HG02970 (cell line): ENCODE results near the gene SLC28A1.
"Not testable (repeated sequence)": the region's sequence is repeated elsewhere in the genome, so short reads cannot be mapped to it uniquely, and the experiment has no call there.

Experiments used
- ATAC-seq: cut with Tn5 transposase; IDR thresholded peaks from one replicate; pipeline ENCODE4 v1.9.1; 2021; ENCODE audit warnings: mild to moderate bottlenecking, moderate library complexity, moderate number of reproducible peaks; ENCODE audit not compliant: unreplicated experiment, low FRiP score

Gene SLC28A1

DNA sequence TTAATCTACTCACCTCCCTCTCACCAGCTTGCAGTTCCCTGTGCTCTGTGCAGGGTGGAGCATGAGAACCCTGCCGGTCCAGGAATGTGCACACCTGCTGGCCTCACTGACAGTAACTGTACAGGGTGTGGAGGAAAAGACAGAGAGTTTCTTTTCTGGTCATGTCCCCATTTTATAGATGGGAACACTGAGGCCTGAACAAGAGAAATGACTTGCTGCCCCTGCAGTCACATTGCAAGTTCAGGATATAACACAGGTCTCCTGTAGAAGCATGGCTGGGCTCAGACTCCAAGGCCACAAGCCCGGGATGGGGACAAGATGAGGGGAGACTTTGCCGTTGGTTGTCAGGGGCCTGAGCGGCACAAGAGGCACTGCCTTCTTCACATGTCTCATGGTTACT, 23.3 kb downstream of the SLC28A1 start:
- ATAC-seq: no peak

DNA sequence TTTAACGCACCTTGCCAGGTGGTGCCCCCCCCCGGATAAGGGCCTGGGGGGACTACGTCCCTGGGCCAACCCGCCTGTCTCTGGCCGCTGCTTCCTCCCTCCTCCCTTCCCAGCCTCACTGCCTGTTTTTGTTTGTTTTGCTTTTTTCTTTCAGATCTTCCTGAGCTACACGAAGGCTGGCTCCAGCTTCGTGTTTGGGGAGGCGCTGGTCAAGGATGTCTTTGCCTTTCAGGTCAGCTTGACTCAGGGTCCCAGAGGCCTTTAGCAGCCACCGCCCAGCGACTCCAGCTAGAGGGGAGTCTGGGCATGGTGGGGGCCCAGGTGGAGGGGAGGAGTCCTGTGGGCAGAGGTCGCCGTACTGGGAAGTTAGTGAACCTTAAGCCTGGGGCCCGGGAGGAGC, 24.1 kb downstream of the SLC28A1 start:
- no peak for ATAC-seq

- ATAC-seq: no peak
These were observed 24.6 kb downstream of the SLC28A1 start for GRCh38 chr15:84909029-84909428.

DNA sequence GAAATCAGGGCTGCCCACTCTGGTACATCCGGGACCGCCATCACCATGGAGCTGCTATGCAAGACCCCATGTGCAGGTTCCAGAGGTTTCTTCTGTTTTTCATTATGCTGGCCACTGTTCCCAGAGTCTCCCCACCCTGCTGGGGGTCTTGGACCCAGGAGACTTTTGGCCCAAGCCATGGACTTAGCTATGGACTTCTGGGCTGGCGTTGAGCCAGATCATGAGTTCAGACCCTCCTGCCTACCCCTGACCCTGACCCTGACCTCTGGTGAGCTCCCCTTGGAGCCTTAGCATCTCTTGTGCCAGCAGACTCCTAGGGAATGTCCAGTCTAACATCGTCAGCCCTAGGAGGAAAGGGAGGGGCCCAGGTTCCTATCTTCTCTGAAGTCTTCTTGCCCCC, 25.3 kb downstream of the SLC28A1 start:
- no peak for ATAC-seq

DNA sequence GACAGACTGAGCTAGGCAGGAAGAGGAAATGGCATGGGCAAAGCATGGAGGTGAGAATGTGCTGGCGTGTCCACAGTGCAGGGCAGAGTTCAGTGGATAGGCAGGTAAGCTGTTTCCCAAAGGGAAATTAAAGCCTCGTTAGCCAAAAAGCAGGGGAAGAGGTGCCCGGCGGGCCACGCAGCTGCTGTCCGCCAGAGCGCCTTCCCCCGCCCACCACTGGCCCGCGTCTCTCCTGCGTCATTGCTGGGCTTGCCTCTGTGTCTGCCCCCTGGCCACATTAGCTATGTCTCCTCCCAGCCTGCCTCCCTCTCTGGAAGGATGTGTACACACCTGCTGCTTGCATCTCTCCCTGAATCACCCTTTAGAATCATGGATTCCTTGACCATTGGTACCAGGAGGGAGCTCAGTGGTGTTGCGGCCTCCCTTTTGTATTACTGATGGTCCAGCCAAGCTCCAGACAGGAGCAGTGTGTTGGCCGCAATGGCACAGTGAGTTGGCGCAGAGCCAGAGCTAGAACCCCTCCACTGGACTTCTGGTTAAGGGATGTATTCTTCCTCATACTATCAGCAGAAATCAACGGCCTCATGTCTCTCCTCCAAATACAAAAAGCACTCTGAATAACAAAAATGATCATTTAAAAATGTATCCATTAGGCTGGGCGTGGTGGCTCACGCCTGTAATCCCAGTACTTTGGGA, 26.6 kb downstream of the SLC28A1 start:
- no peak for ATAC-seq

DNA sequence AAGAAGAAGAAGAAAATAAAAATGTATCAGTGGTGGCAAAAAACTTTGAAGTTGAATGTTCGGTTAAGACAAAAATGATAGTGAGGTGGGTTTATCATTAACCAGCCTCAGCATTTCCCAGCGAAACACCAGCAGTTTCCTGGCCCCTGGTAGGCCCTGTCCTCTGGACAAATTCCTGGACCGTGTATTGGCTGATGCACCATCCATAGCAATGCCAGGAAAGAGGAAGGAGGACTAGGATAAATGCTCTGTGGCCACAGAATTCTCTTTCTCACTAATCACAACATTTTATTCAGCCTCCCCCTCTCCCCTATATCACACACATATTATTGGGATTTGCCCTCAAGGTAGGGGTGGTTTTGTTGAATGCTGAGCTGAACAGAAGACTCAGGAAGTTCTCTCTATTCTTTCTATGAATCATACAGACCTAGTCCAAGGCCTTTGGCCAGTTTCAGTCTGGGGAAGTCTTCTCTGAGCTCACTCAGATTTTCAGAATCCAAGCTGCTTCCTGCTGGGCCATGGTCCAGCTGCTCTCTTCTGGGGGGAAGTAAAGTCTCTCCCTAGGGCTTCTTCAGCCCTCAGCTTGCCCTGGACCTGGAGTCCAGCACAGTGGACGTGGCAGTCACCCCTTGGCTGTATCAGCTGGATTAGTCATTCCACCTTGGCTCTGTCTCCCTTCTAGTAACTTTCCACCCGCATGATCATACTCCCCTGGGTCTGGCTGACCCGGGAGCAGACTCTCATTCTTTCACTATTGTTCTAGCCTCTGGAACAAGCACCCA, 27.6 kb downstream of the SLC28A1 start:
- ATAC-seq: no peak

DNA sequence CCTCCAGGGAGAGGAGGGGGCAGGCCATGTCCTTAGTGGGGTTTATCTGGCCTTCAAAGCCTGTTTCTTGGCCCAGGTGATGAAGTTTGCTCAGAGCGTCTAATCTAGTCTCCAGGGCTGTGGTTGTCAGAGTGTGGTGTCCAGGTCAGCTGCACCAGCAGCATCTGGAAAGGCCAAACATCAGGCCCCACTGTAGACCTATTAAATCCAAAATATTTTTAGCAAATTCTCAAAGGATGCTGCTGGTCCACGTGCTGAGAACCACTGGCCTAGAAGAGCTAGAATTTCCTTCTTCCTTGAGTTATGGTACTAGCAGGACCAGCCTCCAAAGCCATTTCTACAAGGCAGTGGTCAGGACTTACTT, 28.9 kb downstream of the SLC28A1 start:
- ATAC-seq: no peak

DNA sequence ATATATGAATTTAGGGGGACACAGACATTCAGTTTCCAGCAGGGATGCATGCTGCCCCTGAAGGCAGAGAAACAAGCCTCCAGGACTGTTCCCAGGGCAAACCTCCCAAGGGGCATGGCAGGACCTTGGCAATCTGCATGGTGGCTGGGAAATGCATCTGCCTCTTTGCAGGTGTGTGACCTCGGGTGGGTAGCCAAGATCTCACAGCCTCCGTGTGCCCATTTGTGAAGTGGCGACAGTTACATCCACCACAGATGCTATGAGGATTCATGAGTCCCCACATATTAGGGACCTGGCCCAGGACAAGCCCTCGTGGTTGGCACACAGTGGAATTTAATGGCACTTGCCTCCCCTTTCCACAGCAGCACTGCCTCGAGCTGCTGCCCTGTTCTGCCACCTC, 29.9 kb downstream of the SLC28A1 start:
- ATAC-seq: no peak

GRCh38 chr15:84914909-84915605, 30.6 kb downstream of the SLC28A1 start:
- ATAC-seq: no peak

DNA sequence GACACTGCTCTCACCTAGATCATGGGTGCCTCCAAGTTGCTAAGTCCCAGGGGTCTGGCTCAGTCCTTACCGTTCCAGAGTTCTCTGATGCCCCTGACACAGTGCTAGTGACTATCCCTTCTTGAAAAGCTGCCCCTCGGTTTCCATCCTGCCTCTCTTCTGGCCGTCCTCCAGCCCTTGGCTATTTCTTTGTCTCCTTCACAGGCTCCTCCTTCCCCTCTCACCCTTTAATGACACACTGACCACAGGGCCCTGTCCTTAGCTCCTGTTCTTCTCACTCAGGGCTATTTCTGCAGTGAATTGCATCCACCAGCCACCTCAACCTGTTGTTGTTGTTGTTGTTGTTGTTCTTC, 31.1 kb downstream of the SLC28A1 start:
- no peak for ATAC-seq

- ATAC-seq: no peak
These were observed 33.0 kb downstream of the SLC28A1 start for GRCh38 chr15:84917452-84917851.

DNA sequence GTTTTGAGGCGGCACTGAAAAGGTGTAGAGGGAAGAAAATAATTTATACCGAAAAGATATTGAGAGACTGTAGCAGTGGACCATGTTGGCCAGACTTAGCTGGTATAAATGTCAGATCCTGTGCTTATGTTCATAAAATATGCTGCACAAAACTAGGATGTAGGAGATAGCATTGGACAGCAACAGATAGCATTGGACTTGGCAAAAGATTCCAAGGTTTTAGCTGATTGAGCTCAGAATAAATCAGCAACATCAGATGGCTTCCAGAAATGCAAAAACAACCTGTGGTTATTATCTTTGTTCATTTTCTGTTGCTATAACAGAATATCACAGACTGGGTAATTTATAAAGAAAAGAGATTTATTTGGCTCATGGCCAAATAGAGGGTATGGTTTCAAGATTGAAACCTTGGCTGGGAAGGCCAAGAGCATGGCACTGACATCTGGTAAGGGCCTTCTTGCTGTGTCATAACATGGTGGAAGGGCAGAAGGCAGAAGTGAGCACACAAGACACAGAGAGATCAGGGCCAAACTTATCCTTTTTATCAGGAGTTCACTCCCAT, 34.7 kb downstream of the SLC28A1 start:
- ATAC-seq: no peak

DNA sequence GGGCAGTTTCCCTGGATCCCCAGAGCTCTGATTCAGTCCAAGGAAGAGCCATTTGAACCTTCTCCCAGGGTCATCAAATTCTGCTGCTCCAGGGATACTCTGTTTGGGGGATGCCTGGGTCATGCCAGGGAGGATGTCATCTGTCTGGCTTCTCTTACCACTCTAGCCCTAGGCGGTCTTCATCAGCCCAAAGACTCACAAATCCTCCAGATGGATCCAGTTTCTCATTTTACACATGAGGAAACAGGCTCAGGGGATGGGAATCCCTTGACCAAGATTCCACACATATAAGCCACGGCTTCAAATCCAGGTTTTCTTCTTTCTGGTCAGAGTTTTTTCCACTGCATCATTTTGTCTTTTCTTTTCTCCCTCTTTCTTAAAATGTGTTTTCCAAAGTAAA, 36.7 kb downstream of the SLC28A1 start:
- ATAC-seq: no peak

GRCh38 chr15:84922530-84922929, 38.1 kb downstream of the SLC28A1 start:
- no peak for ATAC-seq

GRCh38 chr15:84924077-84924731, 39.7 kb downstream of the SLC28A1 start:
- ATAC-seq: no peak

- not testable (repeated sequence) for ATAC-seq
These were observed 40.5 kb downstream of the SLC28A1 start for GRCh38 chr15:84924821-84925569.

DNA sequence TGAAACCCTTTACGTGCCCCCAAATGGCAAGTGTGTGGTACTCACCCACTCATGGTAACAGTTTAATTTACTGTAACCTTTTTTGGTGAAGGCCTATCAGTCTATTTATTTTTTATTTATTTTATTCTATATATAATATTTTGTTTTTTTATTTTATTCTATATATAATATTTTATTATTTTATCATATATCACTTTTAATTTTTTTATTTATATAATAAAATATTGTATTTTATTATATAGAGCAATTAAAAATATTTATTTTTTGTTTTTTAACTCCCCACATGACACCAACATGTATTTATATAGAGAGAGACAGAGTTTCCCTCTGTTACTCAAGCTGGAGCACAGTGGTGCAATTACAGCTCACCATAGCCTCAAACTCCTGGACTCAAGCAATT, 41.4 kb downstream of the SLC28A1 start:
- ATAC-seq: no peak

DNA sequence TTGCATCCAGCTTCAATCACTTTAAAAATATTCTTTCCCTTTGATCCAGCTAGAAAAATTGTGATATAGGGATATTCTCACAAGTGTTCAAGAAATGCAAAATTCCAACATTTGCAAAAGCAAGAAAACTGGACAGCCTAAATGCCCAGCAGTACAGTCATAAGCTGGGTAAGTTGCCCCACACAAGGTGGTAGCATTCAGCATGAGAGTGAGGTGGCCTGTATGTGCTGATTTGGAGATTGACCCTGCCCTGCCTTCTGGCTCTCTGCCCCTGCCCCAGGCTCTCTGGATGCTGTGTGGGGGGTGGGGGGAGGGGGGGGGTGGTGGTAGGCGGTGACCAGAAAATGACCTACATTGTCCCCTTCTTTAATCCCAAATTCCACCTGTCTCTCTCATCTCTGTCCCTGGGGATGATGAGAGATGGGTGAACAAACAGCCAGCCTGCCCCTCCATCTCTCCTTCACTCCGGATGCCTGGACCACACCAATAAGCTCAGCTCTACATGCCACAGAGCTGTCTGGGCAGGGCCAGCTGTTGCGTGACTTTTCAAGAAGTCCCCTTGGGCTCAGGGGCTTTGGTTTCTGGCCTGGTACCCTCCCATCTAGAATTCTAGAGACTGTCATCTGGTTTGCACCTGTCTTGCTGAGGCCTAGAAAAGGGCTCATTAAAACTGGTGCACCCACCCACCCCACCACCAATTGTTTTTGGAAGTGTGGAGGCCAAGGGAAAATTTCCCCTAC, 42.2 kb downstream of the SLC28A1 start:
- no peak for ATAC-seq

DNA sequence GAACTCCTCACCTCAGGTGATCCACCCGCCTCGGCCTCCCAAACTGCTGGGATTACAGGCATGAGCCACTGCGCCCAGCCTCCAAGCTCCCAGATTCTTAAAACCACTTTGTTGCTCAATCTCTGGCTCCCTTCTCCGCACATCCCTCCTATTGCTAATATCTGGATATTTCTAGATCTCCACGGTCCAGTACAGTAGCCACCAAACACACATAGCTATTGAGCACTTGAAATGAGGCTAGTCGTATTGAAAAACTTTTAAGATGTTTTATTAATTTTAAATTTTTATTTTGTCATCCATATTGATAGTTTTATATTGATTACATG, 44.3 kb downstream of the SLC28A1 start:
- no peak for ATAC-seq
